ENCODE data around the gene CELF2.

CELF2 gene

DNA sequence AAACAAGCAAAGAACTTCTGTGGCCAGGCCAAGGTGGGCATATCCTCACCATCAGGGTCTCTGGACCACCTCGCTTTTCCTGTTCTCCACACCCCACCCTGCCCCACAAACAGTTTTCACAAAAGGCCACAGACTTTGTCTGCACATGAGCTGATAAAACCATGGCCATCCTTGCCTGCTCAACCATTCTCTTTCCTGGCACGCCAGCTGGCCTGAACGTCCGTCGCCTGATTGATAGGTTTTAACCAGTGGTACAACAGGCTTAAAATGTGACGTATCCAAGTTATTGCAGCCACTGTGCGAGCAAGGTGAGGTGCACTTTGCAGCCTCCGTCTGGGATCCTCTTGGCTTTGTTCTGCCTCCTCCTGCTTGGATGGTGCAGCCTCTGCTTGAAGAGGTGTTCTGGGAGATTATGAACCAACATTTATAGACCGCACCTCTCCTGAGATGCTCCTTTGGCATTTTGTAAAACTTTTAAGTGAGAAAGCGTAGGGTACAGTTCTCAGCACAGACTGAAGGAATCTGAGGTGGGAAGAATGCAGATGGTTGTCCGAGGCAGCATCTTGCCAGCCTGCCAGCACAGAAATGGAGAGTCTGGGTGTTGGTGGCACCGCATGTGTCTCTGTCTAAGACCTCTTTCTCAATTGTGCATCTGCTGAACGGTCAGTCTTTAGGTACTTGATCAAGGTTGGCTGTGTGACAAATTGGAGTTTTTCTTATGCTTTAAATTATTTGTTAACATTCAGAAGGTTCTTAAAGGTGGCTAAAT is 288.3 kb downstream of the CELF2 start:
- H3K4me3 ChIP-seq (ENCODE audit: low read length), result no peak overlapping the region
- H3K9me2 ChIP-seq (replicated peaks; ENCODE audit: control insufficient read depth, low read length), result no peaks in the 10 kb centered on the region
- H3K79me2 ChIP-seq (ENCODE audit: control insufficient read depth, low read length), result no peaks in the 10 kb centered on the region
- no peaks in the 10 kb centered on the region for H4K20me1 ChIP-seq (ENCODE audit: control insufficient read depth, insufficient read depth, low read depth, low read length)
- no peak overlapping the region for H3K27ac ChIP-seq (ENCODE audit: low read depth, low read length)
- H3K27me3 ChIP-seq (ENCODE audit: control insufficient read depth, low read length), result no peaks in the 10 kb centered on the region
- H3K4me2 ChIP-seq (ENCODE audit: low read length), result no peak overlapping the region
- no peak for TF ChIP-seq CTCF (IDR thresholded peaks at IDR 0.05; ENCODE audit: low read depth, low read length, poor library complexity, severe bottlenecking)
- peaks cover 11% of the 10 kb centered on the region; the same call in 1 of the 2 replicates for H3K9me3 ChIP-seq (ENCODE audit: control insufficient read depth, insufficient read depth, low read length)
- H3F3A ChIP-seq (ENCODE audit: control insufficient read depth, insufficient read depth), result no peaks in the 10 kb centered on the region
- no peaks in the 10 kb centered on the region for H3K4me1 ChIP-seq (ENCODE audit: control insufficient read depth, low read length)
- no peaks in the 10 kb centered on the region for H3K36me3 ChIP-seq (ENCODE audit: control insufficient read depth, low read length)

DNA sequence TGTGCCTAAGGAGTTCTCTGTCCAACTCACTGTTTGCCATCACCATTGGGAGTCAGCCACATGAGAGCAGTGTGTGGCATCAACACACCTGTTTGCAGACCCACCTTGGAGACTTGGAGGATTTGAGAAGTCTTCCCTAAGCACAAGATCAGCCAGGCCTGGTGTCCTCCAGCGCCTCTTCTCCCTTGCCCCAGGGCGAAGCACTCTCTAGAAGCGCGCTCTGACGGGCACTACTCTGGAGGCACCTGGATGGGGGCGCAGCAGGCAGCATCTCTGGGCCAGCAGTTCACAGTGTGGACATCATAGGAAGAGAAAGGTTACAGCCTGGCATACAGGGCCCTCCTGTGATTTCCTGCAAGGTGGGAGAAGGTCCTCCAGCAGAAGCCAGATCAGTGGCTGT is 289.3 kb downstream of the CELF2 start:
- Histone ChIP-seq H4K20me1 (ENCODE audit: control insufficient read depth, insufficient read depth, low read depth, low read length) (no peaks in the 10 kb centered on the region), H3K27ac (ENCODE audit: low read depth, low read length) (no peak overlapping the region), H3K4me1 (ENCODE audit: control insufficient read depth, low read length) (no peaks in the 10 kb centered on the region), H3K4me3 (ENCODE audit: low read length) (no peak overlapping the region), H3K36me3 (ENCODE audit: control insufficient read depth, low read length) (no peaks in the 10 kb centered on the region), H3K27me3 (ENCODE audit: control insufficient read depth, low read length) (no peaks in the 10 kb centered on the region), H3K79me2 (ENCODE audit: control insufficient read depth, low read length) (no peaks in the 10 kb centered on the region), H3F3A (ENCODE audit: control insufficient read depth, insufficient read depth) (no peaks in the 10 kb centered on the region), H3K4me2 (ENCODE audit: low read length) (no peak overlapping the region), H3K9me2 (replicated peaks; ENCODE audit: control insufficient read depth, low read length) (no peaks in the 10 kb centered on the region), H3K9me3 (ENCODE audit: control insufficient read depth, insufficient read depth, low read length) (peaks cover 11% of the 10 kb centered on the region; the same call in 1 of the 2 replicates)
- TF ChIP-seq CTCF (IDR thresholded peaks at IDR 0.05; ENCODE audit: low read depth, low read length, poor library complexity, severe bottlenecking) (no peak), EZH2phosphoT487 (IDR thresholded peaks at IDR 0.05; ENCODE audit: borderline replicate concordance, low read length) (no peak)

DNA sequence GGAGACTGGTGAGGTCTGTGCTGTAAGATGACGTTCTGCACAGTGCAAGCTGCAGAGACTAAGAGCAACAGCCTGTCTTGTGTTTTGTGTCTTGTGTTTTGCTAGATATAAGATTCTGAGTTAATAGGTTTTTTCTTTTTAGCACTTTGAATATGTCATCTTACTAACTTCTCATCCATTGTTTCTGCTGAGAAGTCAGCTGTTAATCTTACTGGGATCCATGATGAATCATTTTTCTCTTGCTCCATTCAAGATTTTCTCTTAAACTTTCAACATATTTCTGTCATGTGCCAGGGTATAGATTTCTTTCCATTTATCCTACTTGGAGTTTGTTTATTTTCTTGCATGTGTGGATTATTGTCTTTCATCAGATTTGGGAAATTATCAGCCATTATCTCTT is 290.3 kb downstream of the CELF2 start:
- Histone ChIP-seq H3K79me2 (ENCODE audit: control insufficient read depth, low read length) (no peaks in the 10 kb centered on the region), H3K27ac (ENCODE audit: low read depth, low read length) (no peak overlapping the region), H3K9me2 (replicated peaks; ENCODE audit: control insufficient read depth, low read length) (no peaks in the 10 kb centered on the region), H3F3A (ENCODE audit: control insufficient read depth, insufficient read depth) (no peaks in the 10 kb centered on the region), H3K4me2 (ENCODE audit: low read length) (no peak overlapping the region), H3K27me3 (ENCODE audit: control insufficient read depth, low read length) (no peaks in the 10 kb centered on the region), H4K20me1 (ENCODE audit: control insufficient read depth, insufficient read depth, low read depth, low read length) (no peaks in the 10 kb centered on the region), H3K4me3 (ENCODE audit: low read length) (no peak overlapping the region), H3K9me3 (ENCODE audit: control insufficient read depth, insufficient read depth, low read length) (peaks cover 11% of the 10 kb centered on the region; the same call in 1 of the 2 replicates), H3K4me1 (ENCODE audit: control insufficient read depth, low read length) (no peaks in the 10 kb centered on the region), H3K36me3 (ENCODE audit: control insufficient read depth, low read length) (no peaks in the 10 kb centered on the region)
- TF ChIP-seq CTCF (IDR thresholded peaks at IDR 0.05; ENCODE audit: low read depth, low read length, poor library complexity, severe bottlenecking), result no peak

Measured in DOHH2 (cell line).